Neural cell (in vitro differentiated cells): ENCODE results near the gene SH3TC1. TPM values are rescaled to one million over a fixed set of nuclear protein-coding genes. Genes with fewer than 3 reads are reported as not detected.

Source experiments
- H2AFZ ChIP-seq: fragments of 200-600, 300-800 bp; sonication (generic), shearing (Covaris generic); 2 replicates; pipeline ENCODE4 v1.6.0; 2014; ENCODE audit warnings: low read depth, mild to moderate bottlenecking, antibody characterized with exemption, low read length, moderate library complexity
- H3F3A ChIP-seq: fragments of 200-600 bp; shearing (Covaris generic); 2 replicates; pipeline ENCODE4 v1.6.1; 2016; ENCODE audit warnings: mild to moderate bottlenecking, moderate library complexity, mixed read lengths, antibody characterized with exemption, low read length; ENCODE audit not compliant: insufficient read depth, poor library complexity, severe bottlenecking
- H3K27ac ChIP-seq: fragments of 200-600, 300-800 bp; sonication (generic), shearing (Covaris generic); 2 replicates; pipeline ENCODE4 v1.5.1; 2014; ENCODE audit warnings: mild to moderate bottlenecking, low read length, moderate library complexity
- H3K27me3 ChIP-seq: fragments of 300-800, 200-600 bp; sonication (generic), shearing (Covaris generic); 2 replicates; pipeline ENCODE4 v1.6.0; 2014; ENCODE audit warnings: mild to moderate bottlenecking, low read depth, low read length, moderate library complexity; ENCODE audit not compliant: insufficient read depth
- H3K36me3 ChIP-seq: fragments of 300-800, 200-600 bp; sonication (generic), shearing (Covaris generic); 2 replicates; pipeline ENCODE4 v1.5.1; 2014; ENCODE audit warnings: mild to moderate bottlenecking, antibody characterized with exemption, low read length, moderate library complexity; ENCODE audit not compliant: insufficient read depth
- H3K4me2 ChIP-seq: fragments of 300-800, 200-600 bp; sonication (generic), shearing (Covaris generic); 2 replicates; pipeline ENCODE4 v1.6.0; 2014; ENCODE audit warnings: mild to moderate bottlenecking, low read length
- H3K4me3 ChIP-seq: fragments of 300-800, 200-600 bp; sonication (generic), shearing (Covaris generic); 2 replicates; pipeline ENCODE4 v1.5.1; 2014; ENCODE audit warnings: mild to moderate bottlenecking, low read length, moderate library complexity
- H3K79me2 ChIP-seq: fragments of 200-600 bp; shearing (Covaris generic); replicated peaks from 2 replicates; pipeline ENCODE4 v1.6.0; 2014; ENCODE audit warnings: mild to moderate bottlenecking, low read length, moderate library complexity; ENCODE audit not compliant: insufficient read depth
- H3K9ac ChIP-seq: fragments of 300-800, 200-600 bp; sonication (generic), shearing (Covaris generic); 2 replicates; pipeline ENCODE4 v1.6.1; 2016; ENCODE audit warnings: mild to moderate bottlenecking, low read length, mixed read lengths
- H3K9me2 ChIP-seq: fragments of 200-600 bp; shearing (Covaris generic); 2 replicates; pipeline ENCODE4 v1.6.1; 2016; ENCODE audit warnings: mild to moderate bottlenecking, low read length, mixed read lengths; ENCODE audit not compliant: insufficient read depth
- H3K9me3 ChIP-seq: fragments of 200-600, 300-800 bp; sonication (generic), shearing (Covaris generic); 2 replicates; pipeline ENCODE4 v1.6.1; 2016; ENCODE audit warnings: mild to moderate bottlenecking, mixed run types, low read length, moderate library complexity, mixed read lengths
- H4K20me1 ChIP-seq: fragments of 200-600 bp; shearing (Covaris generic); 2 replicates; pipeline ENCODE4 v1.6.1; 2016; ENCODE audit warnings: mild to moderate bottlenecking, mixed run types; ENCODE audit not compliant: insufficient read depth
- CTCF ChIP-seq: fragments of 450-650 bp; IDR thresholded peaks from 2 replicates; pipeline ENCODE4 v1.5.1; 2014; ENCODE audit warnings: antibody characterized with exemption, mild to moderate bottlenecking, moderate library complexity; ENCODE audit not compliant: poor library complexity, severe bottlenecking
- EP300 ChIP-seq: fragments of 450-650 bp; conservative IDR thresholded peaks from 2 replicates; pipeline ENCODE4 v1.6.1; 2014; ENCODE audit warnings: antibody characterized with exemption, mild to moderate bottlenecking, moderate library complexity; ENCODE audit not compliant: poor library complexity, severe bottlenecking
- EZH2 ChIP-seq: fragments of 200-600, 300-800 bp; shearing (Covaris generic), sonication (generic); IDR thresholded peaks from 2 replicates; pipeline ENCODE4 v1.6.1; 2014; ENCODE audit warnings: antibody characterized with exemption, low read length, borderline replicate concordance, mild to moderate bottlenecking; ENCODE audit not compliant: insufficient read depth, poor library complexity, severe bottlenecking
- MXI1 ChIP-seq: fragments of 450-650 bp; conservative IDR thresholded peaks from 2 replicates; pipeline ENCODE4 v1.6.1; 2014; ENCODE audit warnings: antibody characterized with exemption, mild to moderate bottlenecking; ENCODE audit not compliant: poor library complexity, severe bottlenecking
- POLR2AphosphoS5 ChIP-seq: IDR thresholded peaks from 2 replicates; pipeline ENCODE4 v1.6.1; 2012
- RAD21 ChIP-seq: fragments of 450-650 bp; conservative IDR thresholded peaks from 2 replicates; pipeline ENCODE4 v1.6.1; 2014; ENCODE audit warnings: antibody characterized with exemption, mild to moderate bottlenecking, moderate library complexity
- SMC3 ChIP-seq: fragments of 450-650 bp; conservative IDR thresholded peaks from 2 replicates; pipeline ENCODE4 v1.6.1; 2014; ENCODE audit warnings: antibody characterized with exemption, mild to moderate bottlenecking, moderate library complexity; ENCODE audit not compliant: poor library complexity
- TAF1 ChIP-seq: IDR thresholded peaks from 2 replicates; pipeline ENCODE4 v1.6.1; 2012; ENCODE audit warnings: low read depth
- polyA plus RNA-seq: library from polyadenylated mRNA; depleted of rRNA; stranded (reverse); fragments of >200 nt; gene quantifications from 2 replicates; pipeline ENCODE4 v1.2.3, GENCODE V29; 2014
- TF ChIP-seq, protein P1 (sequence below): IDR thresholded peaks from 2 replicates; pipeline ENCODE4 v1.6.1; 2012; ENCODE audit warnings: borderline replicate concordance

The SH3TC1 gene
- polyA plus RNA-seq, 1 donor from 2014 or later: not detected

- Histone ChIP-seq H3K79me2 (no peaks in the 10 kb centered on the region), H3K4me3 (no peak overlapping the region), H3K27ac (no peak overlapping the region), H3K9me3 (no peaks in the 10 kb centered on the region), H3K4me2 (no peak overlapping the region), H3K36me3 (no peaks in the 10 kb centered on the region), H3K27me3 (peaks cover 34% of the 10 kb centered on the region), H3F3A (no peaks in the 10 kb centered on the region), H2AFZ (no peak overlapping the region), H3K9ac (no peak overlapping the region), H3K9me2 (no peaks in the 10 kb centered on the region), H4K20me1 (no peaks in the 10 kb centered on the region)
- TF ChIP-seq TAF1: no peak
- TF ChIP-seq EP300: no peak
- no peak for TF ChIP-seq EZH2
Observed at GRCh38 chr4:8266508-8266907, 67.4 kb downstream of the SH3TC1 start.

DNA sequence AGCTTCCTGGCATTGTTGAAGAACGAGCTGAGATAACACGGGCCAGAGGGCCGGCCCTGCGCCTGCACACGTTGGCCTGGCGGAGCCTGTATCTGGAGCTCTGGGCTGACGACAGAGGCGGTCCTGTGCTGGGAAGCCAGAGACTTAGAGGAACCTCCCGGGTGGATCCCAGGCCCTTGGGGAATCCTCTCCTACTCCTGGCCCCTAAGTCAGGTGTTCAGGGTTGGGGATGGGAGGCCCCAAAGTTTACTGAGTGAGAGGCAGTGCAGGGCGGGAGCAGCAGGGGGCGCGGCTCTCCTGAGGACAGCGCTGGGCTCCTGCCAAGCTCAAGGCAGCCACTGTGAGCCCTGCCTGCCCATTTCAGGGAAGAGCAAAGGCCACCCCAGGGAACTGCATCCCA is 68.0 kb downstream of the SH3TC1 start:
- Histone ChIP-seq H4K20me1 (no peaks in the 10 kb centered on the region), H3K4me2 (no peak overlapping the region), H3K9me2 (no peaks in the 10 kb centered on the region), H3K4me3 (no peak overlapping the region), H3K27ac (no peak overlapping the region), H3K36me3 (no peaks in the 10 kb centered on the region), H3K9me3 (no peaks in the 10 kb centered on the region), H3K9ac (no peak overlapping the region), H3F3A (no peaks in the 10 kb centered on the region), H2AFZ (no peak overlapping the region), H3K79me2 (no peaks in the 10 kb centered on the region), H3K27me3 (peaks cover 37% of the 10 kb centered on the region)
- no peak for TF ChIP-seq POLR2AphosphoS5
- TF ChIP-seq SMC3: no peak
- no peak for TF ChIP-seq RAD21
- no peak for TF ChIP-seq MXI1
- TF ChIP-seq EP300: no peak
- no peak for TF ChIP-seq TAF1
- TF ChIP-seq CTCF: no peak

- Histone ChIP-seq H3K4me3 (no peak overlapping the region), H3K9ac (no peak overlapping the region), H2AFZ (no peak overlapping the region), H3K79me2 (no peaks in the 10 kb centered on the region), H3K9me3 (no peaks in the 10 kb centered on the region), H3K4me2 (no peak overlapping the region), H3K9me2 (no peaks in the 10 kb centered on the region), H3K27ac (no peak overlapping the region), H3F3A (no peaks in the 10 kb centered on the region), H4K20me1 (no peaks in the 10 kb centered on the region), H3K27me3 (peaks cover 37% of the 10 kb centered on the region), H3K36me3 (no peaks in the 10 kb centered on the region)
- TF ChIP-seq MXI1 (no peak), SMC3 (no peak), TAF1 (no peak), EZH2 (no peak), RAD21 (no peak), POLR2AphosphoS5 (no peak), EP300 (no peak), CTCF (no peak)
- TF ChIP-seq, protein P1, sequence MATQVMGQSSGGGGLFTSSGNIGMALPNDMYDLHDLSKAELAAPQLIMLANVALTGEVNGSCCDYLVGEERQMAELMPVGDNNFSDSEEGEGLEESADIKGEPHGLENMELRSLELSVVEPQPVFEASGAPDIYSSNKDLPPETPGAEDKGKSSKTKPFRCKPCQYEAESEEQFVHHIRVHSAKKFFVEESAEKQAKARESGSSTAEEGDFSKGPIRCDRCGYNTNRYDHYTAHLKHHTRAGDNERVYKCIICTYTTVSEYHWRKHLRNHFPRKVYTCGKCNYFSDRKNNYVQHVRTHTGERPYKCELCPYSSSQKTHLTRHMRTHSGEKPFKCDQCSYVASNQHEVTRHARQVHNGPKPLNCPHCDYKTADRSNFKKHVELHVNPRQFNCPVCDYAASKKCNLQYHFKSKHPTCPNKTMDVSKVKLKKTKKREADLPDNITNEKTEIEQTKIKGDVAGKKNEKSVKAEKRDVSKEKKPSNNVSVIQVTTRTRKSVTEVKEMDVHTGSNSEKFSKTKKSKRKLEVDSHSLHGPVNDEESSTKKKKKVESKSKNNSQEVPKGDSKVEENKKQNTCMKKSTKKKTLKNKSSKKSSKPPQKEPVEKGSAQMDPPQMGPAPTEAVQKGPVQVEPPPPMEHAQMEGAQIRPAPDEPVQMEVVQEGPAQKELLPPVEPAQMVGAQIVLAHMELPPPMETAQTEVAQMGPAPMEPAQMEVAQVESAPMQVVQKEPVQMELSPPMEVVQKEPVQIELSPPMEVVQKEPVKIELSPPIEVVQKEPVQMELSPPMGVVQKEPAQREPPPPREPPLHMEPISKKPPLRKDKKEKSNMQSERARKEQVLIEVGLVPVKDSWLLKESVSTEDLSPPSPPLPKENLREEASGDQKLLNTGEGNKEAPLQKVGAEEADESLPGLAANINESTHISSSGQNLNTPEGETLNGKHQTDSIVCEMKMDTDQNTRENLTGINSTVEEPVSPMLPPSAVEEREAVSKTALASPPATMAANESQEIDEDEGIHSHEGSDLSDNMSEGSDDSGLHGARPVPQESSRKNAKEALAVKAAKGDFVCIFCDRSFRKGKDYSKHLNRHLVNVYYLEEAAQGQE: no peak
Observed at GRCh38 chr4:8268211-8268610, 69.1 kb downstream of the SH3TC1 start.
